ENCODE data around the gene CCDC102A.

GRCh38 chr16:57483725-57484514 lies 52.5 kb downstream of the CCDC102A start:
- TF ChIP-seq CTCF (IDR thresholded peaks at IDR 0.05; ENCODE audit: extremely low read depth in 1 of 2, insufficient read depth in 1 of 2, low read depth in 1 of 2, low read length in 2 of 2) (no peak), POLR2AphosphoS5 (IDR thresholded peaks at IDR 0.05; ENCODE audit: insufficient read depth, low read depth, low read length) (no peak), POLR2A (IDR thresholded peaks at IDR 0.05; ENCODE audit: low read depth, low read length) (no peak), JUN (IDR thresholded peaks at IDR 0.05; ENCODE audit: borderline replicate concordance, insufficient read depth, insufficient read length, low read depth) (no peak), FOS (IDR thresholded peaks at IDR 0.05; ENCODE audit: borderline replicate concordance, insufficient read depth, low read length) (no peak), EZH2 (IDR thresholded peaks at IDR 0.05; ENCODE audit: borderline replicate concordance, low read depth, low read length, severe bottlenecking) (no peak), MAX (IDR thresholded peaks at IDR 0.05; ENCODE audit: insufficient read depth, insufficient read length) (no peak)

Measured in endothelial cell of umbilical vein (primary cell).